Fibroblast of pulmonary artery (primary cell): ENCODE results near the gene CCL4.
"Not testable (repeated sequence)": the region's sequence is repeated elsewhere in the genome, so short reads cannot be mapped to it uniquely, and the experiment has no call there.

Source experiments
- DNase-seq: peaks from one replicate; pipeline ENCODE4 v3.0.0-alpha.2; 2010; ENCODE audit warnings: low read depth
- H3K4me3 ChIP-seq: replicated peaks from 2 replicates; pipeline ENCODE4 v1.5.1; 2011; ENCODE audit warnings: low read depth, mild to moderate bottlenecking, control low read depth, low read length, moderate library complexity
- CTCF ChIP-seq: IDR thresholded peaks from 2 replicates; pipeline ENCODE4 v1.5.1; 2011; ENCODE audit warnings: mild to moderate bottlenecking, control low read depth, low read length, inconsistent platforms; ENCODE audit errors: missing control alignments

Gene CCL4

GRCh38 chr17:36103401-36103975 is at the start of gene CCL4:
TSS of gene CCL4 (plus strand) at chr17:36103827. CDS start at chr17:36103906, 79 bp downstream.
- H3K4me3 ChIP-seq, DNase-seq: not testable (repeated sequence)

- DNase-seq, result no peak
- no peak for TF ChIP-seq CTCF
- H3K4me3 ChIP-seq, result no peak overlapping the region
Measured at GRCh38 chr17:36055171-36055570, 48.5 kb upstream of the CCL4 start.

GRCh38 chr17:36055921-36056520 is 47.6 kb upstream of the CCL4 start:
- no peak overlapping the region for H3K4me3 ChIP-seq

GRCh38 chr17:36057911-36058310 is 45.7 kb upstream of the CCL4 start:
- no peak overlapping the region for H3K4me3 ChIP-seq
- TF ChIP-seq CTCF, result no peak
- no peak for DNase-seq

More at GRCh38 chr17:36055921-36056520, 47.6 kb upstream of the CCL4 start:
- no peak for DNase-seq
- TF ChIP-seq CTCF, result no peak

GRCh38 chr17:36059406-36059805 is 44.2 kb upstream of the CCL4 start:
- no peak for TF ChIP-seq CTCF
- no peak for DNase-seq
- no peak overlapping the region for H3K4me3 ChIP-seq

- H3K4me3 ChIP-seq, result no peak overlapping the region
- DNase-seq, result no peak
- no peak for TF ChIP-seq CTCF
Measured at GRCh38 chr17:36060816-36061215, 42.8 kb upstream of the CCL4 start.

- no peak for TF ChIP-seq CTCF
- H3K4me3 ChIP-seq, result no peak within 1 kb of the TSS
- DNase-seq, result no peak
Measured at GRCh38 chr17:36063786-36064541, 39.7 kb upstream of the CCL4 start, which contains the start of gene CCL18. TSS of gene CCL18 (plus strand) at chr17:36064272. CDS start at chr17:36064343, 71 bp downstream.
